ENCODE results near the gene DUXB. TPM values are rescaled to one million over a fixed set of nuclear protein-coding genes. Genes with fewer than 3 reads are reported as not detected.

DUXB gene
- total and polyA plus RNA-seq, 4 donors: 0.42 TPM; not detected in 3

- Histone ChIP-seq H3K36me3 (ENCODE audit: control insufficient read depth in 4 of 4, insufficient read depth in 3 of 4, low read depth in 1 of 4, low read length in 3 of 4) (no peaks in the 10 kb centered on the region), H3K4me3 (ENCODE audit: low read depth in 1 of 3, low read length in 3 of 3) (no peak overlapping the region), H3K27me3 (ENCODE audit: control insufficient read depth in 4 of 4, insufficient read depth in 4 of 4, low read length in 3 of 4) (no peaks in the 10 kb centered on the region), H3K27ac (ENCODE audit: low read depth in 1 of 2, low read length in 2 of 2) (no peak overlapping the region), H3K9me3 (ENCODE audit: control insufficient read depth in 4 of 4, low read length in 3 of 4) (no peaks in the 10 kb centered on the region), H3K4me1 (ENCODE audit: control insufficient read depth in 4 of 4, insufficient read depth in 4 of 4, low read length in 3 of 4) (no peaks in the 10 kb centered on the region), H3K9ac (ENCODE audit: low read depth in 1 of 2, low read length in 2 of 2) (no peak overlapping the region)
- no peak for DNase-seq (ENCODE audit: low spot score)
- TF ChIP-seq TAF1 (conservative IDR thresholded peaks at IDR 0.05): no peak
- WGBS: 94% methylated on average over 4 of the region's 4 CpGs
Measured at GRCh38 chr16:75703306-75703705, 2.0 kb upstream of the DUXB start.

- H3K27me3 ChIP-seq (ENCODE audit: control insufficient read depth in 4 of 4, insufficient read depth in 4 of 4, low read length in 3 of 4): no peaks in the 10 kb centered on the region
- H3K4me1 ChIP-seq (ENCODE audit: control insufficient read depth in 4 of 4, insufficient read depth in 4 of 4, low read length in 3 of 4): no peaks in the 10 kb centered on the region
- 81% methylated on average over 2 of the region's 2 CpGs for WGBS
- DNase-seq (ENCODE audit: low spot score): no peak
- no peaks in the 10 kb centered on the region for H3K9me3 ChIP-seq (ENCODE audit: control insufficient read depth in 4 of 4, low read length in 3 of 4)
- no peak overlapping the region for H3K27ac ChIP-seq (ENCODE audit: low read depth in 1 of 2, low read length in 2 of 2)
- no peak overlapping the region for H3K9ac ChIP-seq (ENCODE audit: low read depth in 1 of 2, low read length in 2 of 2)
- no peaks in the 10 kb centered on the region for H3K36me3 ChIP-seq (ENCODE audit: control insufficient read depth in 4 of 4, insufficient read depth in 3 of 4, low read depth in 1 of 4, low read length in 3 of 4)
- no peak overlapping the region for H3K4me3 ChIP-seq (ENCODE audit: low read depth in 1 of 3, low read length in 3 of 3)
- TF ChIP-seq MAX (IDR thresholded peaks at IDR 0.05) (no peak), REST (IDR thresholded peaks at IDR 0.05) (no peak), YY1 (IDR thresholded peaks at IDR 0.05) (no peak), SP1 (IDR thresholded peaks at IDR 0.05) (no peak), FOXA2 (IDR thresholded peaks at IDR 0.05) (no peak), RXRA (IDR thresholded peaks at IDR 0.05) (no peak), TAF1 (conservative IDR thresholded peaks at IDR 0.05) (no peak), CTCF (IDR thresholded peaks at IDR 0.05; ENCODE audit: low read depth, low read length, missing input control) (no peak), NR2F2 (IDR thresholded peaks at IDR 0.05) (no peak), ZBTB33 (IDR thresholded peaks at IDR 0.05) (no peak), EGR1 (IDR thresholded peaks at IDR 0.05; ENCODE audit: low read depth in 2 of 2) (no peak), GABPA (IDR thresholded peaks at IDR 0.05 in 1 of 2, conservative IDR thresholded peaks at IDR 0.05 in 1 of 2) (no peak)
Measured at GRCh38 chr16:75702242-75702641, 981 bp upstream of the DUXB start.

All from liver (tissue), 9 donors.